Stimulated activated naive CD4-positive, alpha-beta T cell treated with Interleukin-2 at 50 U/mL for 16 hours (primary cell): ENCODE measurements around the gene TEX51.

Experiments
- DNase-seq: peaks from one replicate; lab custom pipeline; 2025; lab: John Stamatoyannopoulos, UW

The TEX51 gene

GRCh38 chr2:126893606-126894005 lies 5.1 kb upstream of the TEX51 start:
- no peak for DNase-seq

- no peak for DNase-seq
Observed at GRCh38 chr2:126894082-126894481, 4.6 kb upstream of the TEX51 start.

GRCh38 chr2:126894585-126895182 lies 4.0 kb upstream of the TEX51 start:
- DNase-seq, result no peak

GRCh38 chr2:126895336-126895735 lies 3.4 kb upstream of the TEX51 start:
- no peak for DNase-seq

GRCh38 chr2:126896471-126896870 lies 2.2 kb upstream of the TEX51 start:
- DNase-seq, result no peak

- no peak for DNase-seq
Observed at GRCh38 chr2:126899616-126900185, 1.0 kb downstream of the TEX51 start.

GRCh38 chr2:126900646-126901319 lies 2.1 kb downstream of the TEX51 start:
- no peak for DNase-seq

- no peak for DNase-seq
Observed at GRCh38 chr2:126901459-126901858, 2.8 kb downstream of the TEX51 start.

- DNase-seq, result no peak
Observed at GRCh38 chr2:126902152-126902835, 3.6 kb downstream of the TEX51 start.

- no peak for DNase-seq
Observed at GRCh38 chr2:126902859-126903258, 4.2 kb downstream of the TEX51 start.

- no peak for DNase-seq
Observed at GRCh38 chr2:126905991-126906390, 7.3 kb downstream of the TEX51 start.

- no peak for DNase-seq
Observed at GRCh38 chr2:126906781-126907180, 8.1 kb downstream of the TEX51 start.

GRCh38 chr2:126907671-126908070 lies 9.0 kb downstream of the TEX51 start:
- DNase-seq, result no peak

GRCh38 chr2:126908721-126909177 lies 10.1 kb downstream of the TEX51 start:
- no peak for DNase-seq

GRCh38 chr2:126909366-126909765 lies 10.7 kb downstream of the TEX51 start:
- no peak for DNase-seq

GRCh38 chr2:126909781-126910180 lies 11.1 kb downstream of the TEX51 start:
- DNase-seq, result no peak

GRCh38 chr2:126910637-126911036 lies 11.9 kb downstream of the TEX51 start:
- no peak for DNase-seq

GRCh38 chr2:126911111-126911796 lies 12.6 kb downstream of the TEX51 start:
- no peak for DNase-seq

GRCh38 chr2:126912201-126912600 lies 13.5 kb downstream of the TEX51 start:
- no peak for DNase-seq

GRCh38 chr2:126913329-126913728 lies 14.6 kb downstream of the TEX51 start:
- no peak for DNase-seq

- no peak for DNase-seq
Observed at GRCh38 chr2:126913881-126914615, 15.4 kb downstream of the TEX51 start.
